HCT116 (cell line): Measurements from ENCODE around the gene COL18A1. TPM values are rescaled to one million over a fixed set of nuclear protein-coding genes. Genes with fewer than 3 reads are reported as not detected.

Experiments used
- ATAC-seq: fragments of 200-7000 bp; cut with Tn5 transposase; 2 replicates; pipeline ENCODE4 v1.9.1; 2020; ENCODE audit warnings: mild to moderate bottlenecking, moderate library complexity
- BruUV-seq: library from RNA; stranded (reverse); fragments of 400-500 nt; replicated peaks from 2 replicates; lab custom pipeline; 2021; lab: Mats Ljungman, UMichigan
- CTCF ChIA-PET: fragments of 300-600 bp; sonication (Branson Sonifier 250); formaldehyde crosslinking; loops from one replicate; lab custom pipeline; 2021; ENCODE audit warnings: antibody characterized with exemption; lab: Charles Lee
- POLR2A ChIA-PET: fragments of 300-600, 350-600 bp; sonication (Branson Sonifier 250); formaldehyde crosslinking; loops from one replicate; lab custom pipeline; 2021; ENCODE audit warnings: antibody characterized with exemption; lab: Charles Lee
- RAD21 ChIA-PET, 2 experiments: fragments of 300-600 bp; sonication (Branson Sonifier 250); formaldehyde crosslinking; loops; one replicate each; lab custom pipeline; 2023; ENCODE audit warnings: low total read pairs in 2 of 2; ENCODE audit not compliant: uncharacterized antibody in 2 of 2, unreplicated experiment in 2 of 2, low non-redundant PET in 1 of 2; lab: Charles Lee
- DNase-seq: peaks from one replicate; pipeline ENCODE4 v3.0.0-alpha.2; 2010; ENCODE audit warnings: low read depth, low spot score
- H2AFZ ChIP-seq: fragments of 200-600 bp; shearing (Covaris generic), sonication (generic); 2 replicates; pipeline ENCODE4 v1.6.1; 2017; ENCODE audit warnings: low read depth, mixed run types, mixed read lengths, antibody characterized with exemption, low read length; ENCODE audit not compliant: poor library complexity, severe bottlenecking
- H3K27ac ChIP-seq: 2 replicates; pipeline ENCODE4 v1.5.1; 2012; ENCODE audit warnings: low read depth, low read length
- H3K27me3 ChIP-seq: fragments of 200-600 bp; sonication (generic); 2 replicates; pipeline ENCODE4 v1.6.1; 2016; ENCODE audit warnings: mixed run types, low read length, mixed read lengths; ENCODE audit not compliant: insufficient read depth
- H3K36me3 ChIP-seq, 2 experiments: fragments of 200-500 bp in 1 of 2; fragments of 200-600 bp in 1 of 2; sonication (Bioruptor generic) in 1 of 2; sonication (generic) in 1 of 2; 2 replicates each; pipeline versions ENCODE4 v1.5.1 to v1.6.1; 2014 to 2016; ENCODE audit warnings: low read length in 2 of 2, inconsistent platforms in 1 of 2, mixed read lengths in 1 of 2, mixed run types in 1 of 2; ENCODE audit not compliant: insufficient read depth in 2 of 2, control insufficient read depth in 1 of 2
- H3K4me1 ChIP-seq, 2 experiments: fragments of 200-600 bp in 1 of 2; sonication (generic) in 1 of 2; 2 replicates each; pipeline versions ENCODE4 v1.5.1 to v1.6.1; 2012 to 2017; ENCODE audit warnings: low read length in 2 of 2, inconsistent platforms in 1 of 2, mild to moderate bottlenecking in 1 of 2, mixed read lengths in 1 of 2, mixed run types in 1 of 2, moderate library complexity in 1 of 2; ENCODE audit not compliant: insufficient read depth in 2 of 2, control insufficient read depth in 1 of 2
- H3K4me2 ChIP-seq: fragments of 200-600 bp; sonication (generic); 2 replicates; pipeline ENCODE4 v1.6.1; 2017; ENCODE audit warnings: mixed run types, low read length, mixed read lengths
- H3K4me3 ChIP-seq, 2 experiments: fragments of 200-600 bp in 1 of 2; sonication (generic) in 1 of 2; replicated peaks in 1 of 2; 2 replicates each; pipeline ENCODE4 v1.5.1; 2011 to 2016; ENCODE audit warnings: low read length in 2 of 2, control low read depth in 1 of 2, low read depth in 1 of 2, mild to moderate bottlenecking in 1 of 2, mixed read lengths in 1 of 2, mixed run types in 1 of 2
- H3K79me2 ChIP-seq: fragments of 200-600 bp; sonication (generic); 2 replicates; pipeline ENCODE4 v1.6.1; 2017; ENCODE audit warnings: mild to moderate bottlenecking, mixed run types, low read length, moderate library complexity, mixed read lengths; ENCODE audit not compliant: insufficient read depth
- H3K9ac ChIP-seq: fragments of 200-600 bp; sonication (generic); 2 replicates; pipeline ENCODE4 v1.6.1; 2016; ENCODE audit warnings: low read length, mixed read lengths
- H3K9me2 ChIP-seq: fragments of 200-600 bp; sonication (generic), shearing (Covaris generic); 2 replicates; pipeline ENCODE4 v1.6.1; 2017; ENCODE audit warnings: mixed run types, mild to moderate bottlenecking, moderate library complexity; ENCODE audit not compliant: insufficient read depth
- H3K9me3 ChIP-seq, 2 experiments: fragments of 200-500 bp in 1 of 2; fragments of 200-600 bp in 1 of 2; sonication (Bioruptor generic) in 1 of 2; sonication (generic) in 1 of 2; 2 replicates each; pipeline ENCODE4 v1.6.1; 2014 to 2017; ENCODE audit warnings: low read length in 2 of 2, mixed read lengths in 2 of 2, inconsistent platforms in 1 of 2, low read depth in 1 of 2, mild to moderate bottlenecking in 1 of 2, mixed run types in 1 of 2, moderate library complexity in 1 of 2; ENCODE audit not compliant: control insufficient read depth in 1 of 2, insufficient read depth in 1 of 2
- H4K20me1 ChIP-seq: fragments of 200-600 bp; sonication (generic), shearing (Covaris generic); 2 replicates; pipeline ENCODE4 v1.6.1; 2017; ENCODE audit warnings: mixed run types, mild to moderate bottlenecking, moderate library complexity; ENCODE audit not compliant: insufficient read depth
- CBX3 ChIP-seq: IDR thresholded peaks from 2 replicates; pipeline ENCODE4 v1.6.1; 2012; ENCODE audit warnings: low read depth
- CEBPB ChIP-seq: IDR thresholded peaks from 2 replicates; pipeline ENCODE4 v1.6.1; 2012; ENCODE audit warnings: low read depth
- EGR1 ChIP-seq: IDR thresholded peaks from 2 replicates; pipeline ENCODE4 v1.6.1; 2012; ENCODE audit warnings: low read depth
- ELF1 ChIP-seq: IDR thresholded peaks from 2 replicates; pipeline ENCODE4 v1.6.1; 2012; ENCODE audit warnings: low read depth, borderline replicate concordance
- EZH2 ChIP-seq: fragments of 200-600 bp; sonication (generic); IDR thresholded peaks from 2 replicates; pipeline ENCODE4 v1.6.1; 2017; ENCODE audit warnings: antibody characterized with exemption, mixed run types
- EZH2phosphoT487 ChIP-seq: fragments of 200-600 bp; IDR thresholded peaks from 2 replicates; pipeline ENCODE4 v1.6.1; 2018; ENCODE audit warnings: antibody characterized with exemption, borderline replicate concordance
- FOSL1 ChIP-seq: IDR thresholded peaks from 2 replicates; pipeline ENCODE4 v1.6.1; 2012; ENCODE audit warnings: low read depth
- MAX ChIP-seq: IDR thresholded peaks from 2 replicates; pipeline ENCODE4 v1.6.1; 2012
- POLR2A ChIP-seq: IDR thresholded peaks from 2 replicates; pipeline ENCODE4 v1.7.0; 2011; ENCODE audit warnings: borderline replicate concordance; ENCODE audit not compliant: insufficient read depth, insufficient read length; ENCODE audit errors: extremely low read depth
- POLR2AphosphoS5 ChIP-seq: IDR thresholded peaks from 2 replicates; pipeline ENCODE4 v1.6.1; 2011; ENCODE audit warnings: mild to moderate bottlenecking, low read depth, low read length, moderate library complexity
- RAD21 ChIP-seq: IDR thresholded peaks from 2 replicates; pipeline ENCODE4 v1.6.1; 2012; ENCODE audit warnings: low read depth, mild to moderate bottlenecking
- SIN3A ChIP-seq: IDR thresholded peaks from 2 replicates; pipeline ENCODE4 v1.6.1; 2012; ENCODE audit warnings: low read depth
- SP1 ChIP-seq: IDR thresholded peaks from 2 replicates; pipeline ENCODE4 v1.6.1; 2012; ENCODE audit warnings: low read depth
- SRF ChIP-seq: IDR thresholded peaks from 2 replicates; pipeline ENCODE4 v1.6.1; 2012; ENCODE audit warnings: low read depth
- YY1 ChIP-seq: IDR thresholded peaks from 2 replicates; pipeline ENCODE4 v1.6.1; 2011; ENCODE audit warnings: low read length, low read depth, moderate library complexity, mild to moderate bottlenecking; ENCODE audit not compliant: insufficient replicate concordance; ENCODE audit errors: extremely low read depth
- ZFX ChIP-seq: fragments of 450-650 bp; IDR thresholded peaks from 2 replicates; pipeline ENCODE4 v1.6.1; 2017
- ZNF274 ChIP-seq: fragments of 200-500 bp; sonication (Bioruptor generic); IDR thresholded peaks from 2 replicates; pipeline ENCODE4 v1.6.1; 2014; ENCODE audit warnings: mild to moderate bottlenecking, low read depth, low read length, inconsistent platforms
- intact Hi-C: fragments of 100-400 bp; cut with micrococcal nuclease; formaldehyde crosslinking; loops from 2 replicates; pipeline ENCODE4 v1.10.0; 2022
- total RNA-seq: library from RNA; stranded (reverse); gene quantifications from one replicate; pipeline ENCODE4 v1.2.1, GENCODE V29; 2021; ENCODE audit not compliant: unreplicated experiment
- TF ChIP-seq, protein P1 (sequence below): IDR thresholded peaks from 2 replicates; pipeline ENCODE4 v1.6.1; 2012

Gene COL18A1
- total RNA-seq, 1 experiment from 2014 or later = 59.5 TPM

- DNase-seq = no peak
- TF ChIP-seq EGR1 = no peak
- no peak for TF ChIP-seq EZH2
- no peak for TF ChIP-seq CEBPB
- no peak for TF ChIP-seq FOSL1
- TF ChIP-seq ZFX = no peak
- no peak for TF ChIP-seq ZNF274
- no peak for TF ChIP-seq POLR2A
- no peak for TF ChIP-seq SRF
- TF ChIP-seq POLR2AphosphoS5 = no peak
- no peak for TF ChIP-seq RAD21
- TF ChIP-seq, protein P1, sequence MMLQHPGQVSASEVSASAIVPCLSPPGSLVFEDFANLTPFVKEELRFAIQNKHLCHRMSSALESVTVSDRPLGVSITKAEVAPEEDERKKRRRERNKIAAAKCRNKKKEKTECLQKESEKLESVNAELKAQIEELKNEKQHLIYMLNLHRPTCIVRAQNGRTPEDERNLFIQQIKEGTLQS = no peak
- no peak for TF ChIP-seq SIN3A
- TF ChIP-seq EZH2phosphoT487 = no peak
- no peak for TF ChIP-seq ELF1
- no peak for TF ChIP-seq CBX3
- TF ChIP-seq YY1 = no peak
- no peak for TF ChIP-seq SP1
- TF ChIP-seq MAX = no peak
- ChIA-PET CTCF (no interaction called here), POLR2A (interaction anchor here (1.1 kb wide), 1 partner anchor 15 kb away, joined by 3 read pairs; no protein-coding TSS in a partner anchor), RAD21 (interaction anchor here in 1 of 2 experiments (0.7 kb wide), 1 partner anchor 106 kb away, joined by 3 read pairs; no protein-coding TSS in a partner anchor)
- no peak overlapping the region for H3K9ac ChIP-seq
- ATAC-seq = no peak
- BruUV-seq = no TSS peak
- H3K27me3 ChIP-seq = no peaks in the 10 kb centered on the region
- no peak overlapping the region for H3K4me3 ChIP-seq
- H3K4me1 ChIP-seq = peaks cover 3 to 7% of the 10 kb centered on the region in 2 experiments; a peak in 2 of 4 replicates
- no peaks in the 10 kb centered on the region for H3K9me3 ChIP-seq
- no peaks in the 10 kb centered on the region; a peak in 1 of 4 replicates for H3K36me3 ChIP-seq
- H3K27ac ChIP-seq = no peak overlapping the region
- no peaks in the 10 kb centered on the region for H4K20me1 ChIP-seq
- no peaks in the 10 kb centered on the region for H3K9me2 ChIP-seq
- peaks cover 74% of the 10 kb centered on the region for H3K79me2 ChIP-seq
- H2AFZ ChIP-seq = no peak overlapping the region
- intact Hi-C loops = no loop called here
- H3K4me2 ChIP-seq = no peak overlapping the region
These were observed 7.5 kb downstream of the COL18A1 start for GRCh38 chr21:45412491-45412890.
